Gastrocnemius medialis (tissue), 4 donors: Measurements from ENCODE around the gene MON1B. TPM values are rescaled to one million over a fixed set of nuclear protein-coding genes. Genes with fewer than 3 reads are reported as not detected.
A peak's percentile ranks its signal among the peaks of the same experiment; 100 is the strongest.

Experiments
- ATAC-seq, 2 donors: fragments of 150-250 bp; one replicate each; pipeline ENCODE4 v1.9.1; 2016
- DNase-seq, 2 donors: peaks; one replicate each; pipeline ENCODE4 v3.0.0-alpha.2; 2019
- H3K27ac ChIP-seq, 4 donors: fragments of 200-600 bp; sonication (generic); 1 replicate in 1 of 4; 2 replicates in 3 of 4; pipeline ENCODE4 v1.5.1; 2016 to 2018; ENCODE audit warnings: mild to moderate bottlenecking in 2 of 4, moderate library complexity in 1 of 4
- H3K27me3 ChIP-seq, 3 donors: fragments of 200-600 bp; sonication (generic) in 2 of 3; 1 replicate in 1 of 3; 2 replicates in 2 of 3; pipeline versions ENCODE4 v1.5.1 to v1.6.0; 2016 to 2019; ENCODE audit warnings: mild to moderate bottlenecking in 1 of 3, moderate library complexity in 1 of 3
- H3K36me3 ChIP-seq, 2 donors: fragments of 200-600 bp; sonication (generic) in 1 of 2; one replicate each; pipeline ENCODE4 v1.5.1; 2017 to 2018
- H3K4me1 ChIP-seq, 2 donors: fragments of 200-600 bp; sonication (generic) in 1 of 2; one replicate each; pipeline ENCODE4 v1.5.1; 2016 to 2017; ENCODE audit warnings: mild to moderate bottlenecking in 2 of 2
- H3K4me3 ChIP-seq, 4 donors: fragments of 200-600 bp; sonication (generic) in 3 of 4; 1 replicate in 1 of 4; 2 replicates in 3 of 4; pipeline ENCODE4 v1.5.1; 2016 to 2019; ENCODE audit warnings: mild to moderate bottlenecking in 2 of 4
- H3K9me3 ChIP-seq, 3 donors: fragments of 200-600 bp; sonication (generic) in 2 of 3; 1 replicate in 1 of 3; 2 replicates in 2 of 3; pipeline ENCODE4 v1.5.1; 2016 to 2019
- POLR2A ChIP-seq, 2 donors: fragments of 450-650 bp; IDR thresholded peaks; one replicate each; pipeline ENCODE4 v1.6.1; 2017; ENCODE audit warnings: antibody characterized with exemption in 2 of 2, mild to moderate bottlenecking in 2 of 2, moderate library complexity in 2 of 2
- in situ Hi-C, 4 donors: fragments of 200-750 bp; cut with MboI; loops; one replicate each; pipeline versions ENCODE4 v1.15.0 to v1.8.0; 2017; ENCODE audit warnings: low sequenced_read_pairs in 4 of 4
- intact Hi-C: fragments of 100-400 bp; cut with DNase I; formaldehyde crosslinking; loops from one replicate; pipeline ENCODE4 v1.15.1; 2023; ENCODE audit warnings: low total_unique reads
- total RNA-seq, 4 donors: library from RNA; depleted of rRNA; stranded (reverse); fragments of >200 nt; gene quantifications; one replicate each; pipeline versions ENCODE4 v1.1.0 to v1.2.3, GENCODE V29; 2016
- TF ChIP-seq, protein P1 (sequence below), 5 experiments: fragments of 450-650 bp in 3 of 5; fragments of 200-600 bp in 2 of 5; sonication (generic) in 2 of 5; IDR thresholded peaks in 4 of 5; conservative IDR thresholded peaks in 1 of 5; 1 replicate in 4 of 5; 2 replicates in 1 of 5; pipeline ENCODE4 v1.5.1; 2016 to 2019; ENCODE audit warnings: antibody characterized with exemption in 5 of 5, mild to moderate bottlenecking in 3 of 5, moderate library complexity in 3 of 5

Gene MON1B
- total RNA-seq, 4 donors from 2014 or later: 6.6 to 14.6 (median 10.6) TPM

DNA sequence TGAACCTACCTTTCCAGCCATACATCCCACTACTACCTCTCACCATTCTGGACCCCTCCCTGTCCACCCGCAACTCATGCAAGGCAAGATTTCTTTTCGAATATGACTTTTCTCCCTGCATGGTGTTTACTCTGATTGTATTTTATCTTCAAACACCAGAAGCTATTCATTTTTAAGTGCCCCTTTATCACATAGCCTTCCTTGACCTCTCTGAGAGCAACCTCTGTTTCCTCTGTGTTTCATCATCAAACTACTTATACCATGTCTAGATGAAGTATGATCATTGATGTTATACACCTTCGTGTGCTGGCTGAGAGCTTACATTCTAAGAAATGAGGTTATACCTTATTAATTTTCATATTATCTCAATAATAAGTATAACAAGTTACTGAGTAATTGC, 40.1 kb downstream of the MON1B start:
- ATAC-seq (no peak), DNase-seq (no peak)
- H3K9me3 ChIP-seq: no peaks in the 10 kb centered on the region
- H3K27me3 ChIP-seq: peaks cover 0 to 2% (median 0%) of the 10 kb centered on the region in 3 donors
- no peaks in the 10 kb centered on the region for H3K36me3 ChIP-seq
- no peak overlapping the region for H3K27ac ChIP-seq
- no peak overlapping the region for H3K4me3 ChIP-seq
- in situ Hi-C loops: loop anchor here in 3 of 4 donors (5.0 to 25.0 kb wide), 3 partner anchors 356 to 731 kb away; no protein-coding TSS in a partner anchor
- intact Hi-C loops: no loop called here
- no peaks in the 10 kb centered on the region for H3K4me1 ChIP-seq
- TF ChIP-seq, protein P1, sequence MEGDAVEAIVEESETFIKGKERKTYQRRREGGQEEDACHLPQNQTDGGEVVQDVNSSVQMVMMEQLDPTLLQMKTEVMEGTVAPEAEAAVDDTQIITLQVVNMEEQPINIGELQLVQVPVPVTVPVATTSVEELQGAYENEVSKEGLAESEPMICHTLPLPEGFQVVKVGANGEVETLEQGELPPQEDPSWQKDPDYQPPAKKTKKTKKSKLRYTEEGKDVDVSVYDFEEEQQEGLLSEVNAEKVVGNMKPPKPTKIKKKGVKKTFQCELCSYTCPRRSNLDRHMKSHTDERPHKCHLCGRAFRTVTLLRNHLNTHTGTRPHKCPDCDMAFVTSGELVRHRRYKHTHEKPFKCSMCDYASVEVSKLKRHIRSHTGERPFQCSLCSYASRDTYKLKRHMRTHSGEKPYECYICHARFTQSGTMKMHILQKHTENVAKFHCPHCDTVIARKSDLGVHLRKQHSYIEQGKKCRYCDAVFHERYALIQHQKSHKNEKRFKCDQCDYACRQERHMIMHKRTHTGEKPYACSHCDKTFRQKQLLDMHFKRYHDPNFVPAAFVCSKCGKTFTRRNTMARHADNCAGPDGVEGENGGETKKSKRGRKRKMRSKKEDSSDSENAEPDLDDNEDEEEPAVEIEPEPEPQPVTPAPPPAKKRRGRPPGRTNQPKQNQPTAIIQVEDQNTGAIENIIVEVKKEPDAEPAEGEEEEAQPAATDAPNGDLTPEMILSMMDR (IDR thresholded peaks at IDR 0.05 in 4 of 5, conservative IDR thresholded peaks at IDR 0.05 in 1 of 5): no peak
- no peak for TF ChIP-seq POLR2A (IDR thresholded peaks at IDR 0.05)

- in situ Hi-C loops: loop anchor here in 3 of 4 donors (5.0 to 25.0 kb wide), 3 partner anchors 353 to 728 kb away; no protein-coding TSS in a partner anchor
These were observed 43.0 kb downstream of the MON1B start for GRCh38 chr16:77233799-77234519.

DNA sequence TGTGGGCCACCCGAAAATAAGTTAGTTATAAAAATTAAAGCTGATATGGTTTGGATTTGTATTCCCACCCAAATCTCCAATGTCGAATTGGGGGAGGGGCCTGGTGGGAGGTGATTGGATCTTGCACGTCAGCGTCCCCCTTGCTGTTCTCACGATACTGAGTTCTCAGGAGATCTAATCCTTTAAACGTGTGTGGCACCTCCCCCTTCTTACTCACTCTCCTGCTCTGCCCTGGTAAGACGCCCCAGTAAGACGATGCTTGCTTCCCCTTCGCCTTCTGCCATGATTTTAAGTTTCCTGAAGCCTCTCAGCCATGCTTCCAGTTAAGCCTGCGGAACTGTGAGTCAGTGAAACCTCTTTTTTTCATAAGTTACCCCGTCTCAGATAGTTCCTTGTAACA, 43.6 kb downstream of the MON1B start:
- DNase-seq: no peak
- Histone ChIP-seq H3K4me1 (no peaks in the 10 kb centered on the region), H3K9me3 (no peaks in the 10 kb centered on the region), H3K27me3 (no peaks in the 10 kb centered on the region), H3K36me3 (no peaks in the 10 kb centered on the region), H3K27ac (no peak overlapping the region), H3K4me3 (no peak overlapping the region)
- intact Hi-C loops: loop anchor here (5.0 kb wide), 1 partner anchor 428 kb away; no protein-coding TSS in a partner anchor
- ATAC-seq: no peak
- TF ChIP-seq, protein P1 (IDR thresholded peaks at IDR 0.05 in 4 of 5, conservative IDR thresholded peaks at IDR 0.05 in 1 of 5): no peak
- TF ChIP-seq POLR2A (IDR thresholded peaks at IDR 0.05): no peak
- in situ Hi-C loops: loop anchor here (5.0 to 25.0 kb wide), 3 partner anchors 353 to 728 kb away; no protein-coding TSS in a partner anchor

More at GRCh38 chr16:77233799-77234519, 43.0 kb downstream of the MON1B start:
- intact Hi-C loops: no loop called here
- ATAC-seq (no peak), DNase-seq (no peak)
- H3K36me3 ChIP-seq: no peaks in the 10 kb centered on the region
- H3K27me3 ChIP-seq: no peaks in the 10 kb centered on the region
- H3K4me3 ChIP-seq: no peak overlapping the region
- H3K27ac ChIP-seq: no peak overlapping the region
- no peaks in the 10 kb centered on the region for H3K9me3 ChIP-seq
- TF ChIP-seq, protein P1 (IDR thresholded peaks at IDR 0.05 in 4 of 5, conservative IDR thresholded peaks at IDR 0.05 in 1 of 5): no peak
- no peak for TF ChIP-seq POLR2A (IDR thresholded peaks at IDR 0.05)
- no peaks in the 10 kb centered on the region for H3K4me1 ChIP-seq

- in situ Hi-C loops (loop anchor here (5.0 to 25.0 kb wide), 3 partner anchors 351 to 726 kb away; no protein-coding TSS in a partner anchor), intact Hi-C loops (loop anchor here (1.0 to 5.0 kb wide), 2 partner anchors 348 to 426 kb away; no protein-coding TSS in a partner anchor)
- H3K4me1 ChIP-seq: no peaks in the 10 kb centered on the region
These were observed 45.1 kb downstream of the MON1B start for GRCh38 chr16:77236063-77236511.

More at GRCh38 chr16:77236063-77236511, 45.1 kb downstream of the MON1B start:
- ATAC-seq: peak; percentile 89 to 94
- TF ChIP-seq, protein P1 (IDR thresholded peaks at IDR 0.05 in 4 of 5, conservative IDR thresholded peaks at IDR 0.05 in 1 of 5): peak; percentile 86 to 94 (median 92)
- TF ChIP-seq POLR2A (IDR thresholded peaks at IDR 0.05): no peak
- no peaks in the 10 kb centered on the region for H3K36me3 ChIP-seq
- H3K9me3 ChIP-seq: no peaks in the 10 kb centered on the region
- DNase-seq: peak; percentile 47 to 61
- H3K27ac ChIP-seq: no peak overlapping the region
- no peak overlapping the region for H3K4me3 ChIP-seq
- H3K27me3 ChIP-seq: no peaks in the 10 kb centered on the region
